ENCODE measurements around the gene ABCA7. TPM values are rescaled to one million over a fixed set of nuclear protein-coding genes. Genes with fewer than 3 reads are reported as not detected.

Gene ABCA7
- total and polyA plus RNA-seq, 2 of the 13 experiments (the other 11 are each of a cell fraction or from before 2014, with no cell fraction given): 4.4 to 32.4 TPM

GRCh38 chr19:1039646-1040475, at the start of gene ABCA7 (continued):
- TF ChIP-seq KMT2A (CRISPR knock-in tag; IDR thresholded peaks at IDR 0.05) (no peak; the same call in 1 of the 2 replicates), ZNF558 (CRISPR knock-in tag; IDR thresholded peaks at IDR 0.05; ENCODE audit: borderline replicate concordance) (no peak), ZNF414 (CRISPR knock-in tag; IDR thresholded peaks at IDR 0.05) (no peak), SOX13 (IDR thresholded peaks at IDR 0.05) (no peak), SOX13 (CRISPR knock-in tag; conservative IDR thresholded peaks at IDR 0.05 in 1 of 2, IDR thresholded peaks at IDR 0.05 in 1 of 2) (peak; percentile 32 to 94; a peak in 2 of 4 replicates), ADNP (CRISPR knock-in tag; IDR thresholded peaks at IDR 0.05) (no peak), ZNF652 (CRISPR knock-in tag; IDR thresholded peaks at IDR 0.05; ENCODE audit: borderline replicate concordance, low read depth) (peak; percentile 55; the same call in 1 of the 2 replicates), KAT2B (IDR thresholded peaks at IDR 0.05; ENCODE audit: borderline replicate concordance, low read depth, low read length) (no peak), MEIS2 (CRISPR knock-in tag; IDR thresholded peaks at IDR 0.05) (no peak), ZNF615 (CRISPR knock-in tag; IDR thresholded peaks at IDR 0.05; ENCODE audit: borderline replicate concordance) (no peak), AFF4 (CRISPR knock-in tag; IDR thresholded peaks at IDR 0.05) (no peak), ZSCAN20 (CRISPR knock-in tag; IDR thresholded peaks at IDR 0.05; ENCODE audit: borderline replicate concordance) (0 out of 2 replicates have a peak, but pooled peaks have one; percentile 50), JUND (CRISPR knock-in tag; IDR thresholded peaks at IDR 0.05) (no peak), KLF12 (CRISPR knock-in tag; IDR thresholded peaks at IDR 0.05; ENCODE audit: borderline replicate concordance) (no peak), ARNT (IDR thresholded peaks at IDR 0.05) (no peak), ZNF660 (CRISPR knock-in tag; IDR thresholded peaks at IDR 0.05; ENCODE audit: borderline replicate concordance, low read depth) (no peak), LBX2 (CRISPR knock-in tag; IDR thresholded peaks at IDR 0.05; ENCODE audit: borderline replicate concordance) (no peak), HOXA5 (CRISPR knock-in tag; IDR thresholded peaks at IDR 0.05) (no peak), KDM5A (IDR thresholded peaks at IDR 0.05; ENCODE audit: borderline replicate concordance, low read length) (no peak), ZNF580 (CRISPR knock-in tag; IDR thresholded peaks at IDR 0.05; ENCODE audit: borderline replicate concordance, low read depth) (0 out of 2 replicates have a peak, but pooled peaks have one; percentile 36), GTF3A (CRISPR knock-in tag; conservative IDR thresholded peaks at IDR 0.05) (no peak), HDAC2 (CRISPR knock-in tag; IDR thresholded peaks at IDR 0.05) (peak; percentile 60; the same call in 1 of the 2 replicates), ZNF550 (CRISPR knock-in tag; IDR thresholded peaks at IDR 0.05; ENCODE audit: borderline replicate concordance) (no peak), HNRNPK (IDR thresholded peaks at IDR 0.05; ENCODE audit: low read depth, low read length, poor library complexity, severe bottlenecking) (no peak)

Measured in HepG2 (cell line).